Stomach (tissue), 9 donors: Measurements from ENCODE around the gene NAP1L4. TPM values are rescaled to one million over a fixed set of nuclear protein-coding genes. Genes with fewer than 3 reads are reported as not detected.

ENCODE experiments used
- DNase-seq, 2 donors: peaks; one replicate each; pipeline versions ENCODE4 v3.0.0 to v3.0.0-alpha.2; 2013 to 2019
- H3K27ac ChIP-seq, 5 donors: fragments of 200-600 bp in 4 of 5; sonication (generic) in 4 of 5; one replicate each; pipeline ENCODE4 v1.5.1; 2013 to 2019; ENCODE audit warnings: mild to moderate bottlenecking in 1 of 5, moderate library complexity in 1 of 5
- H3K27me3 ChIP-seq, 3 donors: fragments of 200-600 bp; sonication (generic); one replicate each; pipeline ENCODE4 v1.5.1; 2017 to 2019; ENCODE audit warnings: mixed run types in 1 of 3
- H3K36me3 ChIP-seq, 4 donors: fragments of 200-600 bp; sonication (generic); 1 replicate in 3 of 4; 2 replicates in 1 of 4; pipeline ENCODE4 v1.5.1; 2016 to 2019
- H3K4me1 ChIP-seq, 4 donors: fragments of 200-600 bp; sonication (generic); one replicate each; pipeline ENCODE4 v1.5.1; 2016 to 2019
- H3K4me3 ChIP-seq, 4 donors: fragments of 200-600 bp; sonication (generic) in 3 of 4; one replicate each; pipeline ENCODE4 v1.5.1; 2016 to 2019; ENCODE audit warnings: mild to moderate bottlenecking in 1 of 4
- H3K9me3 ChIP-seq, 4 donors: fragments of 200-600 bp; sonication (generic); one replicate each; pipeline ENCODE4 v1.5.1; 2016 to 2019
- CTCF ChIP-seq, 7 experiments: fragments of 450-650 bp in 4 of 7; fragments of 200-600 bp in 3 of 7; sonication (generic) in 3 of 7; IDR thresholded peaks; one replicate each; pipeline ENCODE4 v1.5.1; 2016 to 2019; ENCODE audit warnings: antibody characterized with exemption in 7 of 7, control low read depth in 2 of 7, mild to moderate bottlenecking in 1 of 7
- EP300 ChIP-seq: sonication (generic); formaldehyde crosslinking; IDR thresholded peaks from one replicate; pipeline ENCODE4 v1.6.1; 2017; ENCODE audit warnings: antibody characterized with exemption
- POLR2A ChIP-seq, 4 donors: fragments of 450-650 bp; IDR thresholded peaks; one replicate each; pipeline ENCODE4 v1.6.1; 2016; ENCODE audit warnings: antibody characterized with exemption in 4 of 4, control low read depth in 2 of 4, mild to moderate bottlenecking in 1 of 4, moderate library complexity in 1 of 4
- POLR2AphosphoS5 ChIP-seq, 3 donors: sonication (generic); formaldehyde crosslinking; IDR thresholded peaks; one replicate each; pipeline ENCODE4 v1.6.1; 2016; ENCODE audit warnings: antibody characterized with exemption in 3 of 3
- WGBS, 5 donors: extraction: QIAGEN DNeasy Blood & Tissue Kit in 3 of 5; methylation state at CpG; one replicate each; pipeline versions ENCODE4 v1.1.5 to v1.1.7; 2013 to 2018; 5-methylcytosine and 5-hydroxymethylcytosine counted together
- intact Hi-C: fragments of 100-400 bp; cut with DNase I; formaldehyde crosslinking; loops from one replicate; pipeline ENCODE4 v1.15.1; 2023; ENCODE audit warnings: low total_unique reads
- polyA plus RNA-seq, 3 donors: library from polyadenylated mRNA; stranded (reverse); fragments of 200-250 nt; gene quantifications; one replicate each; pipeline ENCODE4 v1.2.3, GENCODE V29; 2013
- total RNA-seq, 5 donors: library from RNA; depleted of rRNA; stranded (reverse); fragments of >200 nt; gene quantifications; one replicate each; pipeline versions ENCODE4 v1.1.0 to v1.2.3, GENCODE V29; 2014 to 2016
- donor health status: healthy with polysubstance abuse.
- donor health status: Bipolar disorder and iron deficiency.
- donor health status: healthy.

Gene NAP1L4
- total and polyA plus RNA-seq, 8 donors, result 61.3 to 438 (median 121) TPM

- Histone ChIP-seq H3K27me3 (no peaks in the 10 kb centered on the region), H3K4me3 (no peak overlapping the region), H3K27ac (peak overlapping the region in 3 of 5 donors; percentile 72 to 77 (median 74)), H3K9me3 (no peaks in the 10 kb centered on the region), H3K4me1 (peaks cover 28 to 65% (median 48%) of the 10 kb centered on the region in 4 donors), H3K36me3 (peaks cover 10 to 58% (median 51%) of the 10 kb centered on the region in 4 donors)
- intact Hi-C loops, result no loop called here
- TF ChIP-seq POLR2A (IDR thresholded peaks at IDR 0.05) (no peak), EP300 (no peak), CTCF (IDR thresholded peaks at IDR 0.05) (no peak), POLR2AphosphoS5 (IDR thresholded peaks at IDR 0.05) (no peak)
- no peak for DNase-seq
- WGBS, 5 donors, result 90 to 95% (median 92%) methylated on average over 20 to 24 of the region's 24 CpGs
Observed at GRCh38 chr11:2944530-2944929, 47.6 kb downstream of the NAP1L4 start.

DNA sequence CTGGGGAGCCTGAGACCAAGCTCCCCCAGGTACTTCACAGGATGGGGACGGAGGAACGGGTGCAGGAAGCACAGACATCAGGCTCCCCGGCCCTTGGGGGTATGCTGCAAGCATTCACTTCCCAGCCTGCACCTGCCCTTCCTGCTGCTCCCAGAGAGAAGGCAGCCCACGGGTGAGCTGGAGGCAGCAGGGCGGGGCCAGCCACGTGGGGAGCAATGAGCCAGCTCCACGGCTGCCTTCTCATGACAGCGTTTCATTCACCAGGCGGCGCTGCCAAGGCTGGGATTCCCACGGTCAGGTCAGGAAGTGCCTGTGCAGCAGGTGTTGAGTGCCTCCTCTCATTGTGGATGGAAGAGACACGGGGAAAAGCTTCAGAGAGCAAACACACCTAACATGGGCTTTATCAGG lies 48.4 kb downstream of the NAP1L4 start:
- H3K27ac ChIP-seq, result peak overlapping the region in 2 of 5 donors; percentile 33 to 74
- peak; percentile 51 to 55 for DNase-seq
- 41 to 55% (median 49%) methylated on average over 12 of the region's 12 CpGs for WGBS, 5 donors
- peaks cover 0 to 4% (median under 1%) of the 10 kb centered on the region in 4 donors for H3K9me3 ChIP-seq
- no peaks in the 10 kb centered on the region for H3K27me3 ChIP-seq
- no peak overlapping the region for H3K4me3 ChIP-seq
- H3K4me1 ChIP-seq, result peaks cover 28 to 65% (median 48%) of the 10 kb centered on the region in 4 donors
- TF ChIP-seq CTCF (IDR thresholded peaks at IDR 0.05) (no peak), POLR2AphosphoS5 (IDR thresholded peaks at IDR 0.05) (no peak), EP300 (no peak), POLR2A (IDR thresholded peaks at IDR 0.05) (no peak)
- H3K36me3 ChIP-seq, result peaks cover 7 to 49% (median 43%) of the 10 kb centered on the region in 4 donors
- intact Hi-C loops, result no loop called here

DNA sequence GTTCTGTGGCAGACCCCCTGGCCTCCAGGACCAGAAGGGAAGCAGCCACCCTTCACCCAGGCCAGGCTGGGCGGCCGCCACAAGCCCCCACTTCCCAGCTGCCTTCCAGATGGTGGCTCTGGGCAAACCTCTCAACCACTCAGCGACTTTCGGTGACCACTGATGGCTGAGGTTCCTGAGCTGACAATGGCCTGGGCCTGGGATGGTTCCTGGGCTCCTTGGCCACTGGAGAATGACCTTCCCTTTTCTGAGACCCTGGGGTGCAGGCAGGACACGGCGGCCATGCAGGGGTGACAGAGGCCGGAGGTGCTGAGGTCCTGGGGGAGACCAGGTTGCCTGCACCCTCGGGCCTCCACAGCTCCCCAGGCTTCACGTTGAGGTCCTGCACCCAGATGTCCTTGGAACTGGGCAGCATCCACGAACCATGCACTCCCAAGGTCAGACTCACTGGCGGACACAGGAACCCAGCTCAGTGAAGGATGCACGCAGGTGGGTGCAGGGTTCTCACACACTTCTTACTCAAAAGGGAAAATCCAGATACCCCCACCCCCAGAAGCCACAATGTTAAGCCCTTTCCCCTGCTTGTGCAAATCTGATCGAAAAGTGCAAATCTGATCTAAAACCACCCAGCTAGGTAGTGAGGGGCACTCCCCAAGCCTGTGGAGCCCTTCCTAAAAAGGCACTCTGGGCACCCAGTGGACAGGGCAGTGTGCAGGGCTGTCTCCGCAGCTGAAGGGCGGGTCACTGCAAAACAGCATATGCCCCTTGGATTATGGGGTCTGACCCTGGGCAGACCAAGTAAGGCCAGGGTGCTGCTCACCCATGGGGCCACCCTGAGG lies 49.0 kb downstream of the NAP1L4 start:
- Histone ChIP-seq H3K36me3 (peaks cover under 1 to 43% (median 37%) of the 10 kb centered on the region in 4 donors), H3K27ac (peak overlapping the region in 1 of 5 donors; percentile 8), H3K9me3 (peaks cover 0 to 10% (median 3%) of the 10 kb centered on the region in 4 donors), H3K4me1 (peaks cover 28 to 65% (median 48%) of the 10 kb centered on the region in 4 donors), H3K4me3 (no peak overlapping the region), H3K27me3 (no peaks in the 10 kb centered on the region)
- intact Hi-C loops, result no loop called here
- DNase-seq, result no peak
- TF ChIP-seq POLR2A (IDR thresholded peaks at IDR 0.05) (no peak), CTCF (IDR thresholded peaks at IDR 0.05) (no peak), EP300 (no peak), POLR2AphosphoS5 (IDR thresholded peaks at IDR 0.05) (no peak)
- WGBS, 5 donors, result 74 to 87% (median 81%) methylated on average over 7 to 15 of the region's 15 CpGs

DNA sequence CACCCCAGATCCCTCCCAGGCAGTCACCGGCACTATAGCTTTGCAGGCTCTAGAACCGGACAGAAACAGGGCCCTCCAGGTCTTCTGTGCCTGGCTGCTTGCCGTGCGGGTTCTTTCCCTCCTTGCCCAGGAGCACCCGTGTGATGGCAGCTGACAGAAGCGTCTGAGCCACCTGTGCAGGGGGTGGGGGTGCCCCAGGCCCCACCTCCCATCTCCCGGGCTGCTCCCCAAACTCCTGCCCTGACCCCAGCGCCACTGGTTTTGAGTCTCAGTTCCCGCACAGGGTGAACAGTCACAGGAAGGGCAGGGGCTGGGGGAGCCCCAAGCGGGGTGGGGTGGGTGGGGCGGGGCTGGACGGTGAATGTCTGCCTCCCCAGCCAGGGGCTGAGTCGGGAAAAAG lies 49.7 kb downstream of the NAP1L4 start:
- H3K36me3 ChIP-seq, result peaks cover 0 to 37% (median 30%) of the 10 kb centered on the region in 4 donors
- H3K4me1 ChIP-seq, result peaks cover 28 to 65% (median 48%) of the 10 kb centered on the region in 4 donors
- no peaks in the 10 kb centered on the region for H3K27me3 ChIP-seq
- TF ChIP-seq CTCF (IDR thresholded peaks at IDR 0.05) (no peak), POLR2AphosphoS5 (IDR thresholded peaks at IDR 0.05) (no peak), POLR2A (IDR thresholded peaks at IDR 0.05) (no peak), EP300 (no peak)
- WGBS, 5 donors, result 62 to 70% (median 68%) methylated on average over 9 to 13 of the region's 13 CpGs
- H3K4me3 ChIP-seq, result no peak overlapping the region
- DNase-seq, result no peak
- peaks cover 0 to 16% (median 9%) of the 10 kb centered on the region in 4 donors for H3K9me3 ChIP-seq
- intact Hi-C loops, result no loop called here
- peak overlapping the region in 1 of 5 donors; percentile 8 for H3K27ac ChIP-seq
